GM19043 (cell line): Measurements from ENCODE around the gene VTCN1.
"Not testable (repeated sequence)": the region's sequence is repeated elsewhere in the genome, so short reads cannot be mapped to it uniquely, and the experiment has no call there.

Experiments used
- ATAC-seq: cut with Tn5 transposase; IDR thresholded peaks from one replicate; pipeline ENCODE4 v1.9.1; 2021; ENCODE audit warnings: low read depth; ENCODE audit not compliant: unreplicated experiment

VTCN1 gene

DNA sequence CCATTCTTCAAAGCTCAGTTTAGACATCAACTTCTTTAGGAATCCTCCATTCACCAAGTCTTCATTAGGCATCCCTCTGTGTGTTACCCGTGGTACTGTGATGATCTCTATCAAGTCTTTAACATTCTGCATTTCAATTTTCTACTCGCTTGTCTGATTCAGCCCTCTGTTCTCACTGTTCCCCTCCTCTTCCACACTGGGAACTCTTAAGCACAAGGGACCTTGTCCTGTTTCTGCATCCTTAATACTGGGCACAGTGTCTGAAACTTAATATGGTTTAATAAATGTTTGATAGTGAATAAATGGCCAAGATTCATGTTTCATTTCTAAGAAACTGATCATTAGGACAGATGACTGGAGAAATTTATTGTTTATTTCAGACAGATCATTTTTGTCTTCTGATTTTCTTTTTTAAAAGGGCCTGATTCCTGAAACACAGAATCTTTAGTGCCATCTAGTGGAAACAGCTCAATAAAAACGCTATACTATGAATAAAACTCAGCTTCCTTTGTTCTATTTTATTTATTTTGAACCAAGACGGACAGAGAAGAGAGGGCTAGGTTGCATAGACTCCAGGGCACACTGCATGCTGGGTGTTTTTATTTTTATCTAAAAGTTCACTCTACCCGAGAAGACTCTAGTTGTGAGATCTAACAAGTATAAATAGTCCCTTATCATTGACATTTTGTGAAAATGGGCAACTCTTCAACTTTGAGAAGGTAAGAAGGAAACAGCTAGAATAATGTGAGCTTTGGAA is 82.2 kb downstream of the VTCN1 start:
- no peak for ATAC-seq

DNA sequence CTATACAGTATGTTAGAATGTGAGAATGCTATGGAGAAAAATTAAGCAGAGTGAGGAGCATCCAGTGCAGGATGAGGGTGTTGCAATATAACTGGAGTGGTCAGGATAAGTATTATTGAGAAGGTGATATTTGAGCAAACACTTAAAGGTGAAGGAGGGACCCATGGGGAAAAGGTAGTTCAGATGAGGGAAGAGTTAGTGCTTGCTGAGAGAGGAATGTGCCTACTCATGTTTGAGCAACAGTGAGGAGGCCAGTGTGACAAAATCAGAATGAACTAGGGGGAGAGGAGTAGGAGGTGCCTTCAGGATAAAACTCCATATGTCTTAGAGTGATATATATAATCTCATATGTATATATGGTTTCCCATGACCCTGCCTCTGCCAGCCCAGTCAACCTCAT is 82.9 kb downstream of the VTCN1 start:
- no peak for ATAC-seq

GRCh38 chr1:117124661-117125060 is 86.1 kb downstream of the VTCN1 start:
- no peak for ATAC-seq

DNA sequence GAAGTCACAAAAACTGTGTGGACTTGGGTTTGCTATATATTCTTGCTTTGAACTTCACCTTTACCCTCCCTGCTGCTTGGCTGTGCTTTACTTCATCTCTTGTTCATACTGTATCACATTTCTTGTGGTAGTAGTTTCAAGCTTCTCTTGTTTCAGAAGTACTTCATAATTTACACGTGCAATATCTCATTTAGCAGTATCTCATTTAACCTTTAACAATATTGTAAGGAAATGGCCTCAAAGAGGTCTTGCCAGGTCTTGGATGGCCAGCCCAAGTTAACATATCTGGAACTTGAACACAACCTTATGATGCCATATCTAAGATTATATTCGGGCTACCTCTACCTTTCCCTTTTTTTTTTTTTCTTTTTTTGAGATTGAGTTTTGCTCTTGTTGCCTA is 87.5 kb downstream of the VTCN1 start:
- ATAC-seq: no peak

GRCh38 chr1:117122330-117123025 is 88.2 kb downstream of the VTCN1 start:
- no peak for ATAC-seq

GRCh38 chr1:117121589-117122329 is 89.0 kb downstream of the VTCN1 start, which contains the start of gene TRIM45:
Gene TRIM45 (minus strand): TSS chr1:117121749. CDS start chr1:117121201, 548 bp downstream.
- ATAC-seq: peak; percentile 85

GRCh38 chr1:117120774-117121588 is 89.7 kb downstream of the VTCN1 start:
- ATAC-seq: no peak

GRCh38 chr1:117119144-117119543 is 91.6 kb downstream of the VTCN1 start:
- not testable (repeated sequence) for ATAC-seq

DNA sequence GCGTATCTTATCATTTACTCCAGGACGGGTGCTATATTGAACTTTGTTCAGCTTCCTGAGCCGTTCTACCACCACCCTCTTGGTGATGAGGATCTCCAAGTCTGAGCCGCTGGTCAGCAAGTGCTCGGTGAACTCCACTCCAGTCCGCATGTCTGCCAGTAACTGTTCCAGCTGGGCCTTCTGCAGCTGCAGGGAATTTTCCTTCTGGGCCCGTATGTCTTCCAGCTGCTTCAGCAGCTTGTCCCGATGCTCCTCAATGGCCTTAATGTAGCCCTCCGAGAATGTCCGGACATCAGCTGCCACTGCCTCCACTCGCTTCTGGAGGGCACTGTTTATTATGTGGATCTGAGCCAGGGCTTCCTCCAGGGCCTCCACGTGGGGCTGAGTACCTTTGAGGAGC is 92.6 kb downstream of the VTCN1 start:
- no peak for ATAC-seq

- ATAC-seq: no peak
These were observed 93.0 kb downstream of the VTCN1 start for GRCh38 chr1:117117697-117118096.

- no peak for ATAC-seq
These were observed 94.0 kb downstream of the VTCN1 start for GRCh38 chr1:117116784-117117130.

- no peak for ATAC-seq
These were observed 94.5 kb downstream of the VTCN1 start for GRCh38 chr1:117116090-117116783.

DNA sequence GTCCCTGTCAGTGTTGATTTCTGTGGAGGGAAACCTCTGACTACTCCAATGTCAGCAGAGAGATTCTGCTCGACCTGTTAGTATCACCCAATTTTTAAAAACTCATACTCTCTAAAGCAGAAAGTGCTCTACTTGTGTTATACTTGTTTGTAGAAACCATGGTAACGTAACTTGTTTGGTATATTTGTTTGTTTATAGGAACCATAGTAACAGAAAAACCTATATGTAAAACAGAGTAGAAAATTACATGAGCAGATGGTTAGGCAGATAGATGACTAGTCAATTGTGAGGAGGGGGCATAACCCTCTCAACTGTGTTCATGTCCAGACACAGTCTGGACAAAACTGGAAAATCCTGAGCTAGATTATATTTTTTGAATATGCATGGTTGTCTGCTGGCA is 95.8 kb downstream of the VTCN1 start:
- no peak for ATAC-seq

DNA sequence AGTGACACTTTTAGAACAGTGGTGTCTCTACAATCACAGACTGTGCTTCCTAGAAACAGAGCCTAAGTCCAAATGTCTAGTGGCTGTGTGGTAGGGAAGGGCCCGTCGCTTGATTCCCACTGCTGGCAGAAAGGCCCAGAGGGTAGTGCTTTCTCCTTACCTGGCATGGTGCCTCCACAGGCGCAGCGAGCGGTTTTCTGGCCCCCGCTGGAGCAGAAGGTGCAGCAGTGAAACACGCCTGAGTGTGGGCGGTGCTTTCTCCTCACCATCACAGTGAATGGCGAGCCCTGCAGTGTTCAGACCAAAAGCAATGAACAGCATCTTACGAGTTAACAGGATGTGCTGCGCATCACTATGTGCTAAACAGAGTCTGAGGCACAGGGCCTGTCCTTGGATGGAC is 97.5 kb downstream of the VTCN1 start:
- ATAC-seq: no peak

GRCh38 chr1:117112047-117112717 is 98.5 kb downstream of the VTCN1 start:
- no peak for ATAC-seq

- no peak for ATAC-seq
These were observed 100.0 kb downstream of the VTCN1 start for GRCh38 chr1:117110774-117111173.

GRCh38 chr1:117107364-117107763 is 103.4 kb downstream of the VTCN1 start:
- no peak for ATAC-seq

DNA sequence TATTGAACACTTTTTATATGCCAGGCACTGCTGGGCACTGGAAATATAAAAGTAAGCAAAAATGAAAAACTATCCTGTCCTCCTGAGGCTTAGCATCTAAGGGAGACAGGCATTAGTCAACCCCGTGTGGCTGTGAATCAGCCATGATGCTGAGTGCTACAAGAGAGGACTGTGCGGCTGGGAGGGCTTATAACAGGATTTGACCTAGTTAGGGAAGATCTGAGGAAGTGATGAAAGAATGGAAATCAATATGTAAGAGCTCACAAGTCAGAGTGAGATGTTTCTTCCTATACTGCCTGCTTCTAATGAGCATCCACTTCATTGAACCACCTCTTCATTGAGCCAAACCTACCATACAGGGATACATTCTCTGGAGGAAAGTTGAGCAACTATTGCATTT is 104.2 kb downstream of the VTCN1 start:
- no peak for ATAC-seq

- ATAC-seq: no peak
These were observed 105.0 kb downstream of the VTCN1 start for GRCh38 chr1:117105722-117106121.

GRCh38 chr1:117104986-117105385 is 105.7 kb downstream of the VTCN1 start:
- no peak for ATAC-seq
